ENCODE measurements around the gene FOXP1.

The FOXP1 gene

GRCh38 chr3:71316066-71316777 is 267.3 kb downstream of the FOXP1 start:
- no peak overlapping the region for H3K27ac Mint-ChIP-seq
- peaks cover 8% of the 10 kb centered on the region for H3K4me1 Mint-ChIP-seq
- no peak overlapping the region for H3K4me3 Mint-ChIP-seq
- ATAC-seq = no peak
- H3K36me3 Mint-ChIP-seq = no peaks in the 10 kb centered on the region
- H3K9me3 Mint-ChIP-seq = no peaks in the 10 kb centered on the region
- DNase-seq (ENCODE audit: low spot score in 2 of 2) = no peak

- no peak overlapping the region for H3K27ac Mint-ChIP-seq
- ATAC-seq = no peak
- no peaks in the 10 kb centered on the region for H3K36me3 Mint-ChIP-seq
- H3K4me3 Mint-ChIP-seq = no peak overlapping the region
- peaks cover 8% of the 10 kb centered on the region for H3K4me1 Mint-ChIP-seq
- no peak for DNase-seq (ENCODE audit: low spot score in 2 of 2)
- no peaks in the 10 kb centered on the region for H3K9me3 Mint-ChIP-seq
Measured at GRCh38 chr3:71315431-71315830, 268.1 kb downstream of the FOXP1 start.

DNA sequence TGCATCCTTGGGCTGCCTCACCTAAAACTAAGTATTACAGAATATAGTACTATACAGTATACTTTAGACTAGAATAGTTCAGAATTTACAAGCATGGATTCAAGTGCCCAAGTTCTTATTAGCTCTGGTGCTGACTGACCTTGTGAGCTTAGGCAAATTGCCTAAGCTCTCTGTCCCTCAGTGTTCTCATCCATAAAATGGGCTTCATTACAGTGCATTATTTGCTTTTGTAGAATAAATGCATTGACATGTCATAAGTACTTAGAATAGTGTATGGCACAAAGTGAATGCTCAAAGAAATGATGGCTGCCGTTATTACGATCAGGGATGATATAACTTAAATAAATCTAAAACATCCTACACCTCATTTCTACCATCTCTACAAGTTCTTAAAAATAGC is 269.7 kb downstream of the FOXP1 start:
- Mint-ChIP-seq H3K9me3 (no peaks in the 10 kb centered on the region), H3K4me3 (no peak overlapping the region), H3K27ac (no peak overlapping the region), H3K36me3 (no peaks in the 10 kb centered on the region), H3K4me1 (peaks cover 20% of the 10 kb centered on the region)
- DNase-seq (ENCODE audit: low spot score in 2 of 2) (no peak), ATAC-seq (no peak)

- peaks cover 33% of the 10 kb centered on the region for H3K4me1 Mint-ChIP-seq
- no peak overlapping the region for H3K4me3 Mint-ChIP-seq
- H3K9me3 Mint-ChIP-seq = no peaks in the 10 kb centered on the region
- H3K27ac Mint-ChIP-seq = no peak overlapping the region
- no peak for DNase-seq (ENCODE audit: low spot score in 2 of 2)
- ATAC-seq = no peak
- H3K36me3 Mint-ChIP-seq = no peaks in the 10 kb centered on the region
Measured at GRCh38 chr3:71312461-71312860, 271.1 kb downstream of the FOXP1 start.

DNA sequence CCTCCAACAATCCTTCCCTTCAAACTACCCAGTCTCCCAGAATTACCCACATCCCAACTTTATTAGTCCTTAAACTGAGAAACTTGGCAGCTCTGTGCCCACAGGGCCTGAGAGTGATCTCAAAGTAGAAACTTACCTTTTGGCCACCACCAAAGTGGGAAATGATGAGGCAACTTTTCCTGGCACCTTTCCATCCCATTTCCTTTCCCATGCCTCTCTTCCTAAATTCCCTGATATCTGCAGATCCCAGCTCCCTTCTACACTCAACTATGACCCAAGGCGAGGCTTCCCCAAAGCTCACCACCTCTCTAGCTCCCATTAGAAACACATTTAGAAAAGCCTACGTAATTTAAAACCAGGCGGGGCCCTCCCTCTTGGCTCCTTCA is 271.9 kb downstream of the FOXP1 start:
- DNase-seq (ENCODE audit: low spot score in 2 of 2) (no peak), ATAC-seq (no peak)
- no peaks in the 10 kb centered on the region for H3K36me3 Mint-ChIP-seq
- no peak overlapping the region for H3K27ac Mint-ChIP-seq
- no peak overlapping the region for H3K4me3 Mint-ChIP-seq
- H3K9me3 Mint-ChIP-seq = no peaks in the 10 kb centered on the region
- H3K4me1 Mint-ChIP-seq = peaks cover 33% of the 10 kb centered on the region

GRCh38 chr3:71310980-71311660 is 272.4 kb downstream of the FOXP1 start:
- H3K4me3 Mint-ChIP-seq = no peak overlapping the region
- ATAC-seq (no peak), DNase-seq (ENCODE audit: low spot score in 2 of 2) (no peak)
- H3K9me3 Mint-ChIP-seq = no peaks in the 10 kb centered on the region
- no peaks in the 10 kb centered on the region for H3K36me3 Mint-ChIP-seq
- peaks cover 33% of the 10 kb centered on the region for H3K4me1 Mint-ChIP-seq
- H3K27ac Mint-ChIP-seq = no peak overlapping the region

GRCh38 chr3:71310359-71310979 is 273.1 kb downstream of the FOXP1 start:
- no peaks in the 10 kb centered on the region for H3K36me3 Mint-ChIP-seq
- no peak overlapping the region for H3K4me3 Mint-ChIP-seq
- no peaks in the 10 kb centered on the region for H3K9me3 Mint-ChIP-seq
- H3K27ac Mint-ChIP-seq = no peak overlapping the region
- peaks cover 38% of the 10 kb centered on the region for H3K4me1 Mint-ChIP-seq
- ATAC-seq (no peak), DNase-seq (ENCODE audit: low spot score in 2 of 2) (no peak)

DNA sequence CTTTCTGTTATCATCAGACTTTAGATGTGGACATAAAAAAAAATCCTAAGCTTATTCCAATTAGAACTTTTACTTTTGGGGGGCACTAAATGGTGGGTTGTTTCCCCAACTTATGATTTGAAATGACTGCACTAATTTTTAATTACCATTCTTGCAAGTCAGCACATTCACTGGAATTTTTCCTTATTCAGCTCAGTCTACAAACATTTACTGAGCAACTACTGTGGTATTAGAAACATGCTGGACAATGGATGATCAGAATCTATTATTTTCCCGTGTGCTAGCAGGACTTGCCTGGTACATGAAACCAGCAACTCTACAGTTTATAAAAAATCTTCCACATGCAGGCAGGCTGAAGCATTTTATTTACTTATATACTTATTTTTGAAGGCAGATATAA is 273.6 kb downstream of the FOXP1 start:
- no peak overlapping the region for H3K27ac Mint-ChIP-seq
- H3K4me1 Mint-ChIP-seq = peaks cover 44% of the 10 kb centered on the region
- ATAC-seq (no peak), DNase-seq (ENCODE audit: low spot score in 2 of 2) (no peak)
- no peaks in the 10 kb centered on the region for H3K36me3 Mint-ChIP-seq
- no peak overlapping the region for H3K4me3 Mint-ChIP-seq
- no peaks in the 10 kb centered on the region for H3K9me3 Mint-ChIP-seq

- peaks cover 45% of the 10 kb centered on the region for H3K4me1 Mint-ChIP-seq
- peak; percentile 87 for ATAC-seq
- peak in 1 of 2 donors; percentile 55 for DNase-seq (ENCODE audit: low spot score in 2 of 2)
- H3K9me3 Mint-ChIP-seq = no peaks in the 10 kb centered on the region
- H3K36me3 Mint-ChIP-seq = no peaks in the 10 kb centered on the region
- no peak overlapping the region for H3K4me3 Mint-ChIP-seq
- H3K27ac Mint-ChIP-seq = no peak overlapping the region
Measured at GRCh38 chr3:71309342-71309741, 274.2 kb downstream of the FOXP1 start.

DNA sequence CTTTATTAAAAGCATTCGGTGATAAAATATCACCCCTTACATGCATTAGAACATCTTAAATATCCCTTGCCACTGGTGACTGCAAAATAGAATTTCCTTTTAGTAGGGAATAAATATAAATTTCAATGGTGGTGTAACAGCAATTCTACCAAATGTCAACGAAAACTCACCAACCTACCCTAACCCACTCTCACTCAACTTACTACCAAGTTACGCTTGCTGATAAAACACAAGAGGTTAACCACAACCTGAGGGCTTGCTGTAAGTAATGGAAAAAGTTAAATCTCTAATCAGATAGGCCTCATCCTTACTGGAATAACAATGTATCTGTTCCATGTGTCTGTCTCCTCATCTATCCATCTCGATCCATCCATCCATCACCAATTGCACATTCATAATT is 274.7 kb downstream of the FOXP1 start:
- Mint-ChIP-seq H3K27ac (no peak overlapping the region), H3K4me3 (no peak overlapping the region), H3K36me3 (no peaks in the 10 kb centered on the region), H3K9me3 (no peaks in the 10 kb centered on the region), H3K4me1 (peaks cover 50% of the 10 kb centered on the region)
- DNase-seq (ENCODE audit: low spot score in 2 of 2) (no peak), ATAC-seq (no peak)

GRCh38 chr3:71307991-71308697 is 275.4 kb downstream of the FOXP1 start:
- H3K4me1 Mint-ChIP-seq = peaks cover 56% of the 10 kb centered on the region
- H3K4me3 Mint-ChIP-seq = no peak overlapping the region
- DNase-seq (ENCODE audit: low spot score in 2 of 2) (no peak), ATAC-seq (no peak)
- no peaks in the 10 kb centered on the region for H3K9me3 Mint-ChIP-seq
- H3K36me3 Mint-ChIP-seq = no peaks in the 10 kb centered on the region
- no peak overlapping the region for H3K27ac Mint-ChIP-seq

DNA sequence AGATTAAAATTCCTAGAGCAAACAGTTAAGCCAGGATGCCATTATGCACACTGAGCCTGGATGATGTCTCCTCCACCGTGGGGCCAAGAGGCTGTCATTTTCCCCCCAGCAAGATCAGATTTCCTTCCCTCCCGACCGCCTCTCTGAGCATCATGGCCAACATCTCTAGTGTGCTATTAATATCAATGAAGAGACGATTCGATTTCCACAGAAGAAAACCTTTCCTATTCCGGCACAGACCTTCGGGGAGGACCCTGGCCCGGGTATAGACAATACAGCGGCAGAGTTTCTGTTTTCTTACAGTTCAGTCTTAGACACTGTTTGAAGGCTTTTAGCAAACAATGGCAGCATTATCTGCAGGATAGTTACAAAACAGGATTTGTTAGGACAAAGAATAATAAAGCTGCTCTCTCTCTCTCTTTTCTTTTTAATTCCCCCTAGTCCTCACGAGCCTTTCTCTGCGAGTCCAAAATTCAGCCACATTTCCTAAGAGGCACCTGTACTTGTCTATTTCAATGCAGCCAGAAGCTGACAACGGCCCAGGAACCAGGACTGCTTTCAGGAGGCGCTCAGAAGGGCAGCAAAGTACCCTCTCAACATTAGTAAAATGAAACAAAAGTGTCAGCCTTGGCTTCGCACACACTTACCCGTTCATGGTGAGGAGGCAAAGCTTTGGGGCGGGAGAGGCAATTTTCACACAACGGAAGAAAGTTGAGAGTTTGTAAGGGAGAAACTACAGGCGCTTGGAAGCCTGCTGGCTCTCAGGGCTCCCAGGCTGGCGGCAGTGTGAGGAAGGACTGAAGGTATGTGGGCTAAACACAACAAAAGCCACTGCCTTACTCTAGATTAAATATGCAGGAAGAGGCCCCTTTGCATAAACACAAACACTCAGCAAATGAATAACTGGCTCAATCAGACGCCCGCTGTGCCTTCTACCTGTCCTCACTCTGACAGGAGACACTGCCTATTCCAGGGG is 278.0 kb downstream of the FOXP1 start:
- ATAC-seq = no peak
- Mint-ChIP-seq H3K4me3 (peak overlapping the region; percentile 65), H3K9me3 (no peaks in the 10 kb centered on the region), H3K27ac (peak overlapping the region; percentile 88), H3K4me1 (peaks cover 66% of the 10 kb centered on the region), H3K36me3 (no peaks in the 10 kb centered on the region)
- no peak for DNase-seq (ENCODE audit: low spot score in 2 of 2)

DNA sequence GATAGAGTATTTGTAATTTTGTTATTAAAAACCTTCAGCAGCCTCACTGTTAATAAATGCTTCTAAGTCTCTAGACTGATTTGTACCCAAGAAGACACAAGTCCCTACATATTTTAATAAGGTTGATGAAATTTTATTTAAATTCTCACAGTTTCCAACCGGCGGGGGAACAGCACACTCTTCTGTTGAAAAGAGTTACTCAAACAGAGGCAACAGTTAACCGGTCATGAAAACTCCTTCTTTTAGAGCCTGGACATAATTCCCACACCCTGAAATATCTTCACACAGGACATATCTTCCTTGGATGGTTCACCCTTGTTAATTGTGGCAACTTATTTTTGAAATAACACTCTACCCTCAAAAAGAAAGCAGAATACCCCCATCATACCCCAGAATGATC is 278.8 kb downstream of the FOXP1 start:
- Mint-ChIP-seq H3K9me3 (no peaks in the 10 kb centered on the region), H3K27ac (peak overlapping the region; percentile 88), H3K4me3 (peak overlapping the region; percentile 65), H3K36me3 (no peaks in the 10 kb centered on the region), H3K4me1 (peaks cover 71% of the 10 kb centered on the region)
- no peak for ATAC-seq
- DNase-seq (ENCODE audit: low spot score in 2 of 2) = no peak

- peak overlapping the region; percentile 88 for H3K27ac Mint-ChIP-seq
- no peak for DNase-seq (ENCODE audit: low spot score in 2 of 2)
- H3K4me3 Mint-ChIP-seq = peak overlapping the region; percentile 65
- no peaks in the 10 kb centered on the region for H3K9me3 Mint-ChIP-seq
- no peaks in the 10 kb centered on the region for H3K36me3 Mint-ChIP-seq
- peaks cover 69% of the 10 kb centered on the region for H3K4me1 Mint-ChIP-seq
- ATAC-seq = no peak
Measured at GRCh38 chr3:71304247-71304646, 279.3 kb downstream of the FOXP1 start.

Measured in stimulated activated effector memory CD8-positive, alpha-beta T cell treated with anti-CD3 and anti-CD28 coated beads, Interleukin-12 subunit alpha, Interleukin-12 subunit beta, amount 100 ng/mL, for 72 hours (primary cell).